Left renal cortex interstitium (tissue), 4 donors: ENCODE measurements around the gene ATP9B. TPM values are rescaled to one million over a fixed set of nuclear protein-coding genes. Genes with fewer than 3 reads are reported as not detected.
"Not testable (repeated sequence)": the region's sequence is repeated elsewhere in the genome, so short reads cannot be mapped to it uniquely, and the experiment has no call there.

Experiments
- DNase-seq, 4 donors: peaks; one replicate each; pipeline ENCODE4 v3.0.0-alpha.2; 2013; ENCODE audit warnings: low read depth in 4 of 4, low spot score in 2 of 4, missing footprints in 1 of 4
- polyA plus RNA-seq, 4 donors: library from polyadenylated mRNA; unstranded; fragments of 120-200 nt; gene quantifications; one replicate each; pipeline ENCODE4 v1.2.1, GENCODE V29; 2013; ENCODE audit not compliant: insufficient read length in 4 of 4

Gene ATP9B
- polyA plus RNA-seq, 4 donors, result 27.9 to 36.8 (median 35.9) TPM

DNA sequence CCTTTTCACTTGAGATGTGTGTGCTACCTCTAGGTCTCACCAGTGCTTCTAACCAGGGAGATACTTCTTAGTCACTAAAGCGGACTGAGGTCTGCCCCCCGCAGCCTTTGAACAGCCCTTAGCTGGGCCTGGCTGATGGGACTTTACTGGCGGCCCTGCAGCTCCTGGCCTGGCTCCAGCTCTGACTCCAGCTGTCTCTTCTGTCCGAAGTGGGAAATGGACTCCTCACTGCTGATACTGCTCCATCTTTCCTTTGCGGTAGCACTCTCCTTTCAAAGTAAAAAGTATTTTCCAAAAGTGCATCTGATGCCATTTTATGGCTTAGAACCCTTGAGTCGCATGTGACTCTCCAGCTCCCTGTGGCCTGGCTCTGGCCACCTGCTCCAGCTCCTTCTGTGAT is 64.5 kb downstream of the ATP9B start:
- no peak for DNase-seq

DNA sequence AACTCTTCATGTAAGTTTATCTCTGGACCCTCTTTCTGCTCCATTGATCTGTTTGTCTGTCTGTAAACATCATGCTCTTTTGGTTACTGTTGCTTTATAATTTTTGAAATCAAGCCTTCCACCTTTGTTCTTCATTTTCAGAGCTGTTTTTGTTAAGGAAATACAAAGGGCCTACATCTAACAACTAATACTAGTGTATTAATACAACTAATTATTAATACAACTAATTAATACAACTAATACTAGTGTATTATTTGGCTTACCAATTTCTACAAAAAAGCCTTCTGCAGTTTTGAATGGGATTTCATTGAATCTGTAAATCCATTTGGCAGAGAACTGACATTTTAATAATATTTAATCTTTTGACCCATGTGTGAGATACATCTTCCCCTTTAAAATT is 66.7 kb downstream of the ATP9B start:
- DNase-seq, result no peak

DNA sequence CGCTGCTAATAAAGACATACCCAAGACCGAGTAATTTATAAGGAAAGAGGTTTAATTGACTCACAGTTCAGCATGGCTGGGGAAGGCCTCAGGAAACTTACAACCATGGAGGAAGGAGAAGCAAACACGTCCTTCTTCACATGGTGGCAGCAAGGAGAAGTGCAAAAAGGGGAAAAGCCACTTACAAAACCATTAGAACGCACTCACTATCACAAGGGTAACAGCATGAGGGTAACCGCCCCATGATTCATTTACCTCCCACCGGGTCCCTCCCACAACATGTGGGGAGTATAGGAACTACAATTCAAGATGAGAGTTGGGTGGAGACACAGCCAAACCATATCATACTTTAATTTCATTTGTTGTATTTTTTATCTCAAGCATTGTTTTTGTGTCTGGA is 67.5 kb downstream of the ATP9B start:
- DNase-seq, result no peak

DNA sequence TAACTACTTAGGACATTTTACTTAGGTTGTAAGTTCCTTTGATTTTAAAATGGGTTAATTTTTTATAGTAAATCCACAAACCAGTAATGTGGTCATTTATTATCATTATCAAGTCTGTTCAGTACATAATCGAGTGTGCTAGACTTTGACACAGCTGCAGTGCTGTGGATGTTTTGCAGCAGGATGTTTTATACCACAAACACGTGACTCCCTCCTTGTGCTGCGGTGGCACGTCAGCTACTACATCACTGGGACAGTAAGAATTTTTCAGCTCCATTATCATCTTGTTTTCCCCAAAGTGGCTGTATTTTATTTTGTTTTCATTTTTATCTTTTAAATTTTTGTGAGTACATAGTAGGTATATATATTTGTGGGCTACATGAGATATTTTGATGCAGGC is 70.0 kb downstream of the ATP9B start:
- no peak for DNase-seq

DNA sequence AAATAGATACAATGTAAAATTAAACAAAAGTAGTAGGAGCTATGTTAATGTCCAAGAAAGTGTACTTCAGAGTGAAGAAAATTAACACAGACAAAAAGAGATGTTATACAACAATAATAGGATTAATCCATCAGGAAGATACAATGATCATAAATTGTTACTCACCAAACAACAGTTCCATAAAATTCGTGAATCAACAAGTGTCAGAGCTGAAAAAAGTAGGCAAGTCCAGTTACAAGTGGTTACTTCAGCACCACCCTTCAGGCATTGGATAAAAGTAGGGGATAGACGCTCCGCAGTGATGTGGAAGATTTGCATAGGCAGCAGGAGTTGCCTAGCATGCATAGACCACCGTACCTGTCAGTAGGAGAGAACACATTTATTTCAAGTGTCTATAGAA is 77.8 kb downstream of the ATP9B start:
- no peak for DNase-seq

DNA sequence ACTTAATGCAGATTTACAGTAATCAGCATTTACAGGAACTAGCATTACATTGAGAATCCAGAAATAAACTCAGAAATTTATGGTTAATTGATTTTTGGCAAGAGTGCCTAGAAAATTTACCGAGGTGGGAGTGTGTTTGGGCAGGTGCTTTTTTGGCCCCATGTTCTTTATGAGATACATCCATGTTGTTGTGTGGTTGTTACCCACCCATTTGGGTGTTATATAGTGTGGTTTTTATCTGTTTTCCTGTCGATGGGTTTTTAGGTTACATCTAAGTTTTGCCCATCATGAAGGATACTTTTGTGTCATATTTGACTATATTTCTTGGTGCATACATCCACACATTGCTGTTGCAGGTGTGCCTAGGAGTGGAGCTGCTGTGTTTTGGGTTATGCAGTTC is 82.0 kb downstream of the ATP9B start:
- DNase-seq, result no peak

DNA sequence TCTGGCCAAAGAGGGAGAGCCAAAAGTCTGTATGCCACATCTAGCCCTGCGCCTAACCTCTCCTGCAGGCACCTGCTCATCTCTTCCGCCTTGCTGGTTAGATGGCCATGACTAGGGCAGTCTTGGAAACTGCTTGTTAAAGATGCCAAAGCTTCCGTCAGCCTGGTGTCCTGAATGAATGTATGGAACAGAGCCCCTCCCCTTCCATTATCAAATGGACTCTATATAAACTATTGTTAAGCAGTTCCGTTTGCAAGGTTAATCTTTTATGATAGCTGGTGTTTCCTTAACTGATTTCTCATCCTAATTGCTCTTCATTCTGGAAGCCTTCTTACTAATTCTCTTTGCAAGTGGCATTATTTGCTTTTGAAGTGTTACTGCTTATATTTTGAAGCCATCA is 87.1 kb downstream of the ATP9B start:
- no peak for DNase-seq

DNA sequence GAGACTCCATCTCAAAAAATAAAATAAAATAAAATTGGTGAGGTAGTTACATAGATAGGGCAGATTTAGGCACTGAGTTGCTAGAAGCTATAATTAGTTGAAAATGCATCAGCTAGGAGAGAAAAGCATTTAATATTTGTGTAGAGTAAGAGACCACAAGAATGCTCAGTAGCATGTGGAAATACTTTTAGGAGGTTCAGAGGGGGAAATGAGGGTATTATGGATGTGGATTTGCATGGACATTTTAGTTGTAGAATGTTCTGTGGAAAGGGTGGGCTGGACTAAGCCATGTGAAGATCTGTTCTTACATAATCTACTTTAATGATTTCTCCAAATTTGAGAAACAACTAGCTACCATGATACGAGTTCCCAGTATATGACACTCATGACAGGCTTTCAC is 95.5 kb downstream of the ATP9B start:
- no peak for DNase-seq

DNA sequence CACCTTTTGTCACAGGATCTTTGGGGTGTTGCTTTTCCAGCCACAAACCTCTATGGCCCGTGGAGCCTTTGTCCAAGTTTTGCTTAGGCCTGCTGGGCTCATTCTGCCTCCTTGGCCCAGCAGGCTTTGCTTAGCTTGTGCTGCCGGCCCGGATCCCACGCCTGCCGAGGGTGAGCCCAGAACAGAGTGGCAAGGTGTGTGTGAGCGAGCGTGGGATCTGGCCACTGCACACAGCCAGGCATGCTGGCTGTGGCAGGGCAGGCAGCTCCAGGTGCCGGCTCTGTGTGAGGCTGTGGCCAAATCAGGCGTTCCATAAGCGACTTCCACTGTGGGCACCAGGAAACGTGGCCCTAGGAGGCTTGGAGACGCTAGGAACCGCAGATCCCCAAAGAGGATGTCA is 97.5 kb downstream of the ATP9B start:
- DNase-seq, result no peak

DNA sequence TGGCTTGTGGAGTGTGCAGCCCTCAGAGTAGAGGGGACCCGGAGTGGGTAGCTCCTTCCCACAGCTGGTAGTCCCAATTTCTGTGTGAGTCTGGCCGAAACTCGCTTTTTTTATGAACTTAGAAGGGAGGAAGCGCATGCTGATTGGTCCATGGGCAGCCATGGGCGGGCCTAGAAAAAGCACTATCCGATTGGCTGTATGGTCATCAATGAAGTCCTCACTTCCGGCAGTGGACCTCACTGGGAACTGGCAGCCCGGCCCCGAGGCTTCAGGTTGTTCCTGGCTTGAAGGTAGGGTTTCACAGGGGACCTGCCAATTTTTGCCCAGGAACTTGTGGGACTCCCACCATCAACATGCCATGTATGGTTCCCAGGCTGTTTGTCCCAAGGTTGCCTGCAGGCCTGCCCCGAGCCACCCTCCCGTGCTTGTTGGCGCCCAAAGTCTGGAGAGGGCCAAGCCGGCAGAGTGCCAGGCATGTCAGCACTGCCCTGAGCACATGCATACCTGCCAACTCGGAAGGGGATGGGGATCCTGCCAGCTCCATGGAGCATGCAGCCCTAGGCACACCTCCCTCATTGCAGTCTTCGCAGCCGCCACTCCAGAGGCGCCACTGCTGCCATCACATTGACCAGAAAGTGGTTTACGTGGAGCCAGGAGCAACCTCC is 98.5 kb downstream of the ATP9B start:
- no peak for DNase-seq

DNA sequence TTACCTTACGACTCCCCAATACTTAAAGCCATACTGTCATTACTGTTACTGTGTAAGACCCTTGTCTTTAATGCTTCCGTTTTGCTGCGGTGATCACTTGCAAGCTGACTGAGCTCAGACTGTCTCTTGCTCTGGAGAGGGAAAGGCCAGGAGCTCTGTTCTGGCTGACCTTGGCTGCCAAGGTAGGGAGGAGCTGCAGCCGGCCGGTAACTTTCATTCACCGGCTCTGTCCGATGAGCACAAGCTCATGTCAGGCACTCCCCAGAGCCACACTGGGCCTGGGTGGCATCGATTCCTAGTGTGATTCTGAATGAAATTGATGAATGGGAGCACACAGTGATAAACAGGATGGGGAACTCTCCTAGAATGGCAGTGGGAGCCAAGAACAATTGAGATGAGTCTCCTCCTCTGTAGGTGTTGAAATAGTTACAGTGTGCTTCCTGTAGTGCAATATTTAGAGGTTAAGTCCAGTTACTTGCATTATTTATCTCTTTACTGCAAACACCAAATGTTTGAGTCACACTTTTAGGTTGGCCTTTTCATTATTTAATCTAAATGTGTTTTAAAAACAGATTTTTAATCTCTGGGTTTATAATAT is 100.9 kb downstream of the ATP9B start:
- no peak for DNase-seq

DNA sequence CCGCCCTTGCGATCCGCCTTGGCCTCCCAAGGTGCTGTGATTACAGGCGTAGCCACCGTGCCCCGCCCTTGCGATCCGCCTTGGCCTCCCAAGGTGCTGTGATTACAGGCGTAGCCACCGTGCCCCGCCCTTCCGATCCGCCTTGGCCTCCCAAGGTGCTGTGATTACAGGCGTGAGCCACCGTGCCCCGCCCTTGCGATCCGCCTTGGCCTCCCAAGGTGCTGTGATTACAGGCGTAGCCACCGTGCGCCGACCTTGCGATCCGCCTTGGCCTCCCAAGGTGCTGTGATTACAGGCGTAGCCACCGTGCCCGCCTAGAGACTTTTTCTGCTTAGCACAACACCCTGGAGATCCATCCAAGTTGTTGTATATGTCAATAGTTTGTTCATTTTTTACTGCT is 103.1 kb downstream of the ATP9B start:
- not testable (repeated sequence) for DNase-seq

DNA sequence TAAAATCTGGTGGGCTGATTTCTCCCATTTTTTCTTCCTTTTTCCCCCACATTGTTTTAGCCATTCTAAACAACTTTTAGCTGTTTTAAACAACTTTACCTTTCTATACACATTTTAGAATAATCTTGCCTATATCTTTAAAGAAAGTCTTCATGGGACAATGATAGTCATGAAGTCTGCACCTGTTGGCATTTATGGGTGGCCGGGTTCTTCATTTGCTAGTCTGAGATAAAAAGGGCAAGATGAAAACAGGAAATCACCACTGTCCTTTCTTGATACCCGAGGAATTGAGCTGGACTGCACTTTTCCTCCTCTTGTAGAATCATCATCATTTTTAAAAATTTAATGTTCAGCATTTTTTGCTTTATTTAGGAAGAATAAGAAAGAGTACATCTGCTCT is 104.5 kb downstream of the ATP9B start:
- no peak for DNase-seq

DNA sequence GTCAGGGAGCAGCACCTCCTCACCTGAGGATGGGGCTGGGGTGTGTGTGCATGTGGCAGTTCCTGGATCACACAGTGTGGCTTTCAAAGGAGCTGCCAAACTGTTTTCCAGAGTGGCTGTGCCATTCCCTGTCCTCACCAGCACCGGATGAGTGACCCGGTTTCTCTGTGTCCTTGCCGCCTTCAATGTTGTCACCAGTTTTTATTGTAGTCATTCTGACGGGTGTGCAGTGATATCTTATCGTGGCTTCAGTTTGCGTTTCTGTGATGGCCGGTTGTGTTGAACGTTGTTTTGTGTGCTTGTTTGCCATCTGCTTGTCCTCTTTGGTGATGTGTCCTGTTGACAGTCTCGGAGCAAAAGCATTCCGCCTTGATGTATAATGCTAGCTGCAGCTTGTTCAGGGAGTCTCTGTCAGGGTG is 108.9 kb downstream of the ATP9B start:
- no peak for DNase-seq

DNA sequence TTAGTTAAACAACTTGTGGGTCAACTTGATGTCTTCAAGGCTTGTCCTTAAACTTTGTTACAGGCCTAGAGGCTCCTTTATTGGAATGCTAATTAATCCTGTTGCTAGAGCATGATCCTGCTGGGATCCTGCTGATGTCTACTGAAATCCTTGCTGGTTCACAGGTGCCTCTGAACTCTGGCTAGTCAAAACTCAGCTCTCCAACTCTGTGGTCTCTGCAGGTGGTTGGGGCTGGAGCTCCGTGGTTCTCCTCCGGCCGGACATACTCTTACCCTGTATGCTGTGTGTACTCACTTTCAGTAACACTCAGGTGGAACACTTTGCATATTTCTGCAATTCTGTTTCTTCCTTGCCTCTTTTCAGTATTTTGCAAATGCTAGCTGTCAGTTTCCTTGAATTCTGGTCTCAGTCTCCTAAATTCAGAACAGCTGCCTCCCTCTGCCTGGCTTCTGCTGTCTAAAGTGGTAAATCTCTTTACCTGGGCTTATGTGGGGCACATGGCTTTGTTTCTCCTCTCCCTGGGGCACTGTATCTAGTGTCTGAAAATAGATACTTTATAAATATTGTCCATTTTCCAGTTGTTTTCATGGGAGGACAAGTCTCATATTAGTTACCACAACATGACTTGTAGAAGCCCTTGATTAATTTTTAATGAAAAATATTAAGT is 113.0 kb downstream of the ATP9B start:
- no peak for DNase-seq

DNA sequence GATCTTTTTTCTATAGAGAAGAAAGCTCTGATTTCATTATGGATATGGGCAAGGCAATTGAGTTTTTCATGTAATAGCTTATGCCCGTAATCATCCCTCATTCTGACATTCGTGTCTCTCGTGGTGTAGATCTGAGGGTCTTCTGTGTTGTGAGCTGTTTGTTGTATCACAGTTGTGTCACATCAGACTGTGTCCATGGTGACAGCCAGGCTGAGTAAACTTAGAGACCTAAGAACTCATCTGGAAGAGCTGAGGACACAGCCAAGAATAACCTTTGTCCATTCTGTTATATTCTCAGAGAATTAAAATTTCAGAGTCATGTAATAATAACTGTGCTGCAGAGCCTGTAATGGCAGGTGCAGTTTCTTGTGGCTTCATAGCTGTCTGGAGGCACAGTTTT is 116.5 kb downstream of the ATP9B start:
- no peak for DNase-seq

DNA sequence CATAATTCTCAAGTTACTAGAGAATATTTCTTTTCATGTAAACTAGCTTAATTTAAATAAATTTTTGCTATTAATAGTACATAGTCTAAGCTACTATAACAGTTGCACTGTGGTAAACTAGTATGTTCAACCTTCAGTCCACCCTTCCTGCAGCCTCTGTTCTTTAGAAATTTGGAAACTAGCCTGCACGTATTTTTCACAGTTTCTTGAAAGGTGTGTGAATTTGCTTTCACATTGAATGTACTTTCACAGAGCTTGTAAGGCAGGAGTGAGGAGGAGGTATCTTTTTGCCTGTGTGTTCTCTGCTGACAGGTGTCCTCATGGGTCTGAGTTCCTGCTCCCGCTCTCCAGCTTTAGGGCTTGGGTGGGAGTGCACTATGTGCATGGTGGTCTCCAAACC is 117.5 kb downstream of the ATP9B start:
- DNase-seq, result no peak

DNA sequence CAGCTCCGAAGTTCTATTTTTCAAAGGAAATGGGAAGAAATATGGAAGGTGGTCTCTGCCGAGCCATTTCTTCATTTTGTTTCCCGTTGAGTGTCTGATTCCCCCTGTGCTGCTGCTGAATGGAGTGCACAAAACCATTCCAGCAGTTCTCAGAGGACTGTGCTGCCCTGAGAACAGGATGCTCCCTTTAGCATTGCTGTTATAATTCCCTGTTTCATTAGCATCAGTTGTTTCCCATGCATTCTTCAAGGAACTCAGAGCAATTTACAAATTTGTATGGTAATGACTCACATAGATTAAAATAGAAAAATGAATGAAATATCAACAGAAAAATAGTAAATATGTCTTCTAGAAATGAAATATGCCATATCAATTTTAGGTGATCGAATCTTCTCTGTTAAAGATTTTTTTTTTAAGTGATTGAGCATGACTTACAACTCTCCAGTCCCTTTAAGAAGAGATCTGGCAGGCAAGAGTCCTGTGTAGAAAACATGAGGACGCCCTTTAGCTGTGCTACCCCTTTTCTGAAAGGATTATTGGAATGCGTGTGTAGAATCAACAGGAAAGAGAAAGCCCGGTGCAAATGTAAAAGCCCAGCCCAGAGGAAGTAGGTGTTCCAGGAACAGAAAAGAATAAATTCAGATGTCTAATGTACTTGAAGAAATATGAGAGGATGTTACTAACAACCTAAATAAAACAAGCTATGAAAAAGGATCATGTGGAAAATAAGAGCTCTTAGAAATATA is 118.5 kb downstream of the ATP9B start:
- DNase-seq, result no peak

DNA sequence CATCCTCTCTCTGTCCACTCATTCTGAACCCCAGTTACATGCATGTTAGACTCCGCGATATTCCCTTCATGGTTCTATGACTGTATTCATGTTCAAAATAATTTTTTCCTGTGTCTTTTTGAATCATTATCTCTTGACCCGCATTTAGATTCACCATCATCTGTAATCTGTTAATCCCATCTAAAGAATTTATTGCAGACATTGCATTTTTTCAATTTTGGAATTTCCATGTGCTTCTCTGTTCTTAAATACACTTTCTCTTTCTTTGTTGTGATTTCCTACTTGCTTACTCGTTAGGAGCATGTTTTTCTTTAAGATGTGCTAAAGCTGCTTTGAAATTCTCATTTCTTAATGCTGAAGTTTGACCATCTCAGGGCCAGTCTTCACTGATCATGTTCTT is 122.2 kb downstream of the ATP9B start:
- no peak for DNase-seq

DNA sequence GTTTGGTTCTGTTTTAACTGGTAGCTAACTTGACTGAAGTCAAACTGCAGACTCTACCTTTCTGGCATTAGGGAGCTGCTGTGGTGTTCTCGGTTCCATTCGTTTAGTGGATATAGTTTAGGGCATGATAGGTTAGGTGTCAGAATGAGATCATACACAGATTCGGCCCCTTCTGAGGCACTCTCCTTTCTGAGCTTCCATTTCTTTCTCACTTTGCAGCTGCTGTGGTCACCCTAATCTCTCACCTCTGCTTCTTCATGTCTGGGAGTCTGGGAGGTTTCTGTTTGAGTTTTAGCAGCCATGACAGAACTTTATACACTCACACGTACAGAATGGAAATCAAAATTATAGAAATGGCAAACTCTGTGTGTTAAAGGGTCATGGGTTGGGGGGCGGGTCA is 122.8 kb downstream of the ATP9B start:
- no peak for DNase-seq

DNA sequence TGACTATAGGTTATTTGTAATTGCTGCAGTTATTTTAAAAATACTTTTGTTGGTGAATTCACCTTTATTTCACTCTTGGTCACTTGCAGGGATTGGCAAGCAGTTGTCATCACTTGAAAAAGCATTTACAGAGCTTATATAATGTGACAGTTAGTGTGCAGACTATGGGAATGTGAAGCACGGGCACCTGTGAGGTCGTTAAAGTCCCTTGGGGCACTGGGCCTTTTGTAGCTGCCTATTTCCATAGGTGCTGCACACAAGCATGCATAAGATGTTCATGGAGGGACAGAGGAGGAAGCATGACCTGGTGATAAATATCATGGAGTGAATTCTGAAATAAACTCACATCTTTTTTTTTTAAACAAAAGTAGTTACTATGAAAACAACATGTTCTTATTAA is 124.6 kb downstream of the ATP9B start:
- DNase-seq, result no peak
